Measurements from ENCODE around the gene MYO1G.

- TF ChIP-seq GATA2 (IDR thresholded peaks at IDR 0.05; ENCODE audit: low read depth, low read length) (no peak), GATA3 (IDR thresholded peaks at IDR 0.05; ENCODE audit: low read depth, low read length) (no peak)
Measured at GRCh38 chr7:44971902-44972441, 6.8 kb downstream of the MYO1G start.

Data from SH-SY5Y (cell line).